Muscle of leg (tissue), 11 donors: ENCODE measurements around the gene ZBTB43. TPM values are rescaled to one million over a fixed set of nuclear protein-coding genes. Genes with fewer than 3 reads are reported as not detected.

Source experiments
- DNase-seq: peaks from one replicate; pipeline ENCODE4 v3.0.0; 2013
- H3K27ac ChIP-seq: one replicate; pipeline ENCODE4 v1.5.1; 2013; ENCODE audit warnings: mild to moderate bottlenecking, low read length, control low read depth
- H3K27me3 ChIP-seq: one replicate; pipeline ENCODE4 v1.6.1; 2013; ENCODE audit warnings: low read length; ENCODE audit not compliant: control insufficient read depth, insufficient read depth
- H3K36me3 ChIP-seq: one replicate; pipeline ENCODE4 v1.6.1; 2013; ENCODE audit warnings: low read length; ENCODE audit not compliant: control insufficient read depth, insufficient read depth
- H3K4me1 ChIP-seq: one replicate; pipeline ENCODE4 v1.6.1; 2013; ENCODE audit warnings: low read length; ENCODE audit not compliant: control insufficient read depth, insufficient read depth
- H3K4me3 ChIP-seq: one replicate; pipeline ENCODE4 v1.5.1; 2013; ENCODE audit warnings: low read length, control low read depth
- H3K9me3 ChIP-seq: replicated peaks from 2 replicates; pipeline ENCODE4 v1.6.1; 2013; ENCODE audit warnings: low read depth, low read length; ENCODE audit not compliant: control insufficient read depth
- WGBS: methylation state at CpG from one replicate; pipeline ENCODE4 v1.1.5; 2013; ENCODE audit warnings: missing lambda C conversion rate; ENCODE audit not compliant: insufficient coverage; 5-methylcytosine and 5-hydroxymethylcytosine counted together
- polyA plus RNA-seq, 8 donors: library from polyadenylated mRNA; unstranded; fragments of 120-200 nt; gene quantifications; one replicate each; pipeline versions ENCODE4 v1.2.1 to v1.2.3, GENCODE V29; 2013; ENCODE audit warnings: inconsistent platforms in 1 of 8, low replicate concordance in 1 of 8; ENCODE audit not compliant: insufficient read length in 8 of 8, insufficient read depth in 1 of 8
- total RNA-seq: library from RNA; stranded (reverse); fragments of 120-200 nt; gene quantifications from one replicate; pipeline ENCODE4 v1.2.4, GENCODE V29; 2013

ZBTB43 gene
- total and polyA plus RNA-seq, 9 donors: 9.7 to 15.6 (median 14.3) TPM

- H3K9me3 ChIP-seq: no peaks in the 10 kb centered on the region
- no peaks in the 10 kb centered on the region for H3K27me3 ChIP-seq
- H3K4me1 ChIP-seq: peaks cover 7% of the 10 kb centered on the region
- 93% methylated on average over 13 of the region's 23 CpGs for WGBS
- H3K27ac ChIP-seq: peak overlapping the region; percentile 53
- H3K4me3 ChIP-seq: no peak overlapping the region
- peaks cover 28% of the 10 kb centered on the region for H3K36me3 ChIP-seq
- peak; percentile 18 for DNase-seq
Measured at GRCh38 chr9:126880226-126880946, 75.5 kb downstream of the ZBTB43 start.

- no peak overlapping the region for H3K4me3 ChIP-seq
- 67% methylated on average over 2 of the region's 6 CpGs for WGBS
- H3K9me3 ChIP-seq: no peaks in the 10 kb centered on the region
- DNase-seq: peak; percentile 74
- H3K27ac ChIP-seq: peak overlapping the region; percentile 53
- peaks cover 7% of the 10 kb centered on the region for H3K4me1 ChIP-seq
- peaks cover 28% of the 10 kb centered on the region for H3K36me3 ChIP-seq
- H3K27me3 ChIP-seq: no peaks in the 10 kb centered on the region
Measured at GRCh38 chr9:126880947-126881332, 76.1 kb downstream of the ZBTB43 start.

GRCh38 chr9:126882746-126883145 lies 77.9 kb downstream of the ZBTB43 start:
- 73% methylated on average over 3 of the region's 11 CpGs for WGBS
- H3K27me3 ChIP-seq: no peaks in the 10 kb centered on the region
- no peak overlapping the region for H3K4me3 ChIP-seq
- peaks cover 28% of the 10 kb centered on the region for H3K36me3 ChIP-seq
- DNase-seq: no peak
- H3K4me1 ChIP-seq: peaks cover 7% of the 10 kb centered on the region
- H3K27ac ChIP-seq: no peak overlapping the region
- H3K9me3 ChIP-seq: no peaks in the 10 kb centered on the region

GRCh38 chr9:126883636-126884035 lies 78.8 kb downstream of the ZBTB43 start:
- H3K4me3 ChIP-seq: no peak overlapping the region
- WGBS: 58% methylated on average over 6 of the region's 15 CpGs
- no peak overlapping the region for H3K27ac ChIP-seq
- H3K27me3 ChIP-seq: no peaks in the 10 kb centered on the region
- no peaks in the 10 kb centered on the region for H3K9me3 ChIP-seq
- peaks cover 28% of the 10 kb centered on the region for H3K36me3 ChIP-seq
- peaks cover 7% of the 10 kb centered on the region for H3K4me1 ChIP-seq
- DNase-seq: no peak

GRCh38 chr9:126885131-126885641 lies 80.3 kb downstream of the ZBTB43 start:
- no peaks in the 10 kb centered on the region for H3K9me3 ChIP-seq
- no peak overlapping the region for H3K27ac ChIP-seq
- DNase-seq: no peak
- WGBS: 75% methylated on average over 4 of the region's 6 CpGs
- H3K4me3 ChIP-seq: no peak overlapping the region
- no peaks in the 10 kb centered on the region for H3K27me3 ChIP-seq
- H3K4me1 ChIP-seq: peaks cover 5% of the 10 kb centered on the region
- H3K36me3 ChIP-seq: peaks cover 16% of the 10 kb centered on the region

GRCh38 chr9:126886034-126886822 lies 81.4 kb downstream of the ZBTB43 start:
- H3K27me3 ChIP-seq: no peaks in the 10 kb centered on the region
- H3K4me3 ChIP-seq: no peak overlapping the region
- WGBS: 42% methylated on average over 15 of the region's 23 CpGs
- H3K4me1 ChIP-seq: peaks cover 2% of the 10 kb centered on the region
- H3K36me3 ChIP-seq: peaks cover 9% of the 10 kb centered on the region
- H3K9me3 ChIP-seq: no peaks in the 10 kb centered on the region
- no peak overlapping the region for H3K27ac ChIP-seq
- DNase-seq: no peak

- DNase-seq: no peak
- no peaks in the 10 kb centered on the region for H3K9me3 ChIP-seq
- no peaks in the 10 kb centered on the region for H3K27me3 ChIP-seq
- H3K4me3 ChIP-seq: no peak overlapping the region
- H3K4me1 ChIP-seq: peaks cover 2% of the 10 kb centered on the region
- H3K36me3 ChIP-seq: peaks cover 9% of the 10 kb centered on the region
- 85% methylated on average over 10 of the region's 10 CpGs for WGBS
- H3K27ac ChIP-seq: no peak overlapping the region
Measured at GRCh38 chr9:126886897-126887296, 82.1 kb downstream of the ZBTB43 start.

Other genes starting within 250 kb of the ZBTB43 start
- 1.0 TPM for gene LMX1B, start 191.1 kb upstream of the ZBTB43 start, total RNA-seq
- gene LMX1B, start 191.1 kb upstream of the ZBTB43 start, polyA plus RNA-seq: 1 to 10 TPM in 4 of 8 donors, under 1 TPM in 4; 0.16 to 2.1 (median 0.82) TPM
- 9.8 TPM for gene ZBTB34, start 55.6 kb downstream of the ZBTB43 start, total RNA-seq
- 10 to 100 TPM in 6 of 8 donors, 1 to 10 TPM in 2; 8.4 to 13.7 (median 10.3) TPM for gene ZBTB34, start 55.6 kb downstream of the ZBTB43 start, polyA plus RNA-seq
- 6.3 TPM for gene RALGPS1, start 109.7 kb downstream of the ZBTB43 start, total RNA-seq
- 1 to 10 TPM; 4.6 to 8.6 (median 7.2) TPM for gene RALGPS1, start 109.7 kb downstream of the ZBTB43 start, polyA plus RNA-seq